Measurements from ENCODE around the gene VPS50. TPM values are rescaled to one million over a fixed set of nuclear protein-coding genes. Genes with fewer than 3 reads are reported as not detected.

VPS50 gene
- total RNA-seq, 1 experiment from 2014 or later = 17.9 TPM

DNA sequence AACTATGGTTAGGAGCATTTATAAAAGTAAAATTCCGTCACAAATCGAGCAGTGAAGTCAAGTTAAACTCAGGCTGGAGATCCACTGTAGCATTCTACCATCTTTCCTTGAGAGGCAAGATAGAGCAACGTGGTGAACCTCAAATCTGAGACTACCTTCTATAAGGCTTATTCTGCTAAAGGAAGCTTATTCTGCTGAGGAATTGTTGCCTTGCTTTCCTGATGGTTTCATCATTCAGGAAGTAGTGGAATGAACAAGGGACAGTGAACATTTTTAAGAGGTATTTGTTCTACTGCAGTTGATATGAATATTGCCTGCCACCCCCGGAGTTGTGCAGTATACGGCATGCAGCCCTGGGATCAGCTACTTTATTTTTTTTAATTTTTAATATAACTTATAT, 170.8 kb downstream of the VPS50 start:
- DNase-seq (ENCODE audit: low spot score) = no peak

DNA sequence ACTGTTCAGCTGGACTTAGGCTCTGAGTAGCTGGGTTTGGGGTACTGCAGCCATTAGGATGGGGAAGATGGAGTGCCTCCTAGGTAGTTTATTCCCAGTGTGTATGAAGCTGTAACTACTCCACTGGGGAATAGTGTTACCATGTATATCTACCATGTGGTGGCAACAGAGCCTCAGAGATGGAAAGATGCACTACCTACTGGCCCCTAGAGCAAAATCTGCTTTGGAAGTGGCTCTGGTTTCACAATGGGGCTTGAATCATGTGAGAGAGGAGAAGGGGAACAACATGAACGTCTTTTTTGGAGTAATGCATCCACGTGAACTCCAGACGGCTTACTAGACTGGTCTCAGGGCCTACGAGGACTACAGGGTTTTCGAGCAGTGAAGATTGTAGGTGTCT, 175.1 kb downstream of the VPS50 start:
- no peak for DNase-seq (ENCODE audit: low spot score)

DNA sequence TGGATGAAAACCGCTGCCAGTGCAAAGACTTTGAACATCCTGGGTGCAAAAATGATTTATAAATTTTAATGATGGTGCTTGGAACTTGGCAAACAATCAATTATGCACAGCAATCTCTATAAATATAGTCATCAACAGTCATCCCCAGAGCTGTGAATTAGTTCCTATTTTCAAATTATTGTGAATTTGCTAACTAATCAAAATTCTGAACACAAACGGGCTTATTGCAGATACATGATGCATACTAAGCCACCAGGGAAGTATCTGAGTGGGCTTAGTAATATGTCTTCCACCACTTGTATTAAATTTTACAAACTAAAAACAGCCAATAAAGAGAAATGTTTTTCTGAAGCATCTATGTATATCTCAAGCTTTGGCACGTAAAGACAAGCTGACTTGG, 177.2 kb downstream of the VPS50 start:
- DNase-seq (ENCODE audit: low spot score) = no peak

Other genes with a start within 250 kb of the VPS50 start
- 24.0 and 36.5 TPM in 2 replicates for gene SAMD9, start 114.4 kb upstream of the VPS50 start, total RNA-seq (2014; rRNA removed; shearing (Covaris generic))
- gene SAMD9L, start 84.0 kb upstream of the VPS50 start, total RNA-seq (2014; rRNA removed; shearing (Covaris generic)) = 19.3 and 21.2 TPM in 2 replicates
- not detected in 2 replicates for gene HEPACAM2, start 5.9 kb upstream of the VPS50 start, total RNA-seq (2014; rRNA removed; shearing (Covaris generic))

Measured in H4 (cell line).